HepG2 (cell line): ENCODE results near the gene APIP. TPM values are rescaled to one million over a fixed set of nuclear protein-coding genes. Genes with fewer than 3 reads are reported as not detected.

Experiments
- ATAC-seq: fragments of 200-7000 bp; cut with Tn5 transposase; 3 replicates; pipeline ENCODE4 v1.9.1; 2020; ENCODE audit warnings: mild to moderate bottlenecking, moderate library complexity
- BruUV-seq: library from RNA; stranded (reverse); fragments of 400-500 nt; replicated peaks from 2 replicates; lab custom pipeline; 2021; lab: Mats Ljungman, UMichigan
- CTCF ChIA-PET: fragments of 300-600 bp; formaldehyde crosslinking; extraction: SDS; loops from one replicate; lab custom pipeline; 2021; ENCODE audit warnings: low total read pairs, inconsistent platforms, low intra/inter-chr PET ratio; lab: Yijun Ruan, JAX
- POLR2A ChIA-PET: fragments of 350-600 bp; sonication (Branson Sonifier 250); formaldehyde crosslinking; loops from one replicate; lab custom pipeline; 2020; ENCODE audit warnings: antibody characterized with exemption, inconsistent platforms; lab: Yijun Ruan, JAX
- DNase-seq: peaks from one replicate; pipeline ENCODE4 v3.0.0-alpha.2; 2015; ENCODE audit warnings: low spot score
- FAIRE-seq: peaks from 3 replicates; lab custom pipeline; 2011; peaks lifted over from hg19 to GRCh38; lab: Jason Lieb, UNC
- H2AFZ ChIP-seq: one replicate; pipeline ENCODE4 v1.6.1; 2011; ENCODE audit warnings: low read length, inconsistent platforms
- H3K27ac ChIP-seq: fragments of 300-600 bp; 3 replicates; pipeline ENCODE4 v1.8.0; 2011; ENCODE audit warnings: mixed run types, mild to moderate bottlenecking, mixed read lengths, low read length, inconsistent platforms; ENCODE audit not compliant: insufficient read depth; ENCODE audit errors: extremely low read length
- H3K27me3 ChIP-seq, 2 experiments: fragments of 200-600 bp in 1 of 2; 2 replicates in 1 of 2; 3 replicates in 1 of 2; pipeline versions ENCODE4 v1.6.0 to v1.8.0; 2011; ENCODE audit warnings: low read length in 2 of 2, mild to moderate bottlenecking in 2 of 2, moderate library complexity in 2 of 2, inconsistent platforms in 1 of 2; ENCODE audit not compliant: insufficient read depth in 2 of 2, control insufficient read depth in 1 of 2
- H3K36me3 ChIP-seq, 2 experiments: fragments of 200-600 bp in 1 of 2; replicated peaks in 1 of 2; 2 replicates in 1 of 2; 3 replicates in 1 of 2; pipeline versions ENCODE4 v1.5.1 to v1.8.0; 2011; ENCODE audit warnings: low read length in 2 of 2, inconsistent platforms in 1 of 2; ENCODE audit not compliant: insufficient read depth in 2 of 2, control insufficient read depth in 1 of 2
- H3K4me1 ChIP-seq: 2 replicates; pipeline ENCODE4 v1.5.1; 2012; ENCODE audit warnings: low read length, inconsistent platforms; ENCODE audit not compliant: insufficient read depth
- H3K4me2 ChIP-seq: 2 replicates; pipeline ENCODE4 v1.6.0; 2011; ENCODE audit warnings: low read depth, low read length, inconsistent platforms
- H3K4me3 ChIP-seq, 3 experiments: fragments of 200-600 bp in 1 of 3; sonication (generic), shearing (Covaris generic) in 1 of 3; replicated peaks in 1 of 3; 2 replicates each; pipeline ENCODE4 v1.5.1; 2011 to 2016; ENCODE audit warnings: low read length in 3 of 3, inconsistent platforms in 2 of 3, low read depth in 2 of 3, mild to moderate bottlenecking in 2 of 3, control low read depth in 1 of 3, mixed read lengths in 1 of 3; ENCODE audit not compliant: insufficient read depth in 1 of 3
- H3K79me2 ChIP-seq: one replicate; pipeline ENCODE4 v1.6.1; 2011; ENCODE audit warnings: low read length, inconsistent platforms; ENCODE audit not compliant: insufficient read depth
- H3K9ac ChIP-seq: 2 replicates; pipeline ENCODE4 v1.6.0; 2011; ENCODE audit warnings: mild to moderate bottlenecking, low read depth, low read length, inconsistent platforms; ENCODE audit not compliant: insufficient read depth
- H3K9me3 ChIP-seq: 2 replicates; pipeline ENCODE4 v1.5.1; 2012; ENCODE audit warnings: mild to moderate bottlenecking, low read length
- H4K20me1 ChIP-seq: 2 replicates; pipeline ENCODE4 v1.6.0; 2011; ENCODE audit warnings: inconsistent platforms, mild to moderate bottlenecking, low read length, moderate library complexity; ENCODE audit not compliant: insufficient read depth
- ARNT ChIP-seq: fragments of 450-650 bp; IDR thresholded peaks from 2 replicates; pipeline ENCODE4 v1.6.1; 2017
- BCLAF1 ChIP-seq: fragments of 450-650 bp; IDR thresholded peaks from 2 replicates; pipeline ENCODE4 v1.6.1; 2017; ENCODE audit warnings: mild to moderate bottlenecking
- CTCF ChIP-seq: sonication (generic); formaldehyde crosslinking; IDR thresholded peaks from 2 replicates; pipeline ENCODE4 v1.5.0; 2020; ENCODE audit warnings: mild to moderate bottlenecking, missing genetic modification reagents, moderate library complexity
- GMEB1 ChIP-seq: sonication (generic); formaldehyde crosslinking; IDR thresholded peaks from 2 replicates; pipeline ENCODE4 v1.5.1; 2020; ENCODE audit warnings: missing genetic modification reagents, mild to moderate bottlenecking, borderline replicate concordance
- HMG20A ChIP-seq: IDR thresholded peaks from 2 replicates; pipeline ENCODE4 v1.6.1; 2016; ENCODE audit warnings: borderline replicate concordance
- REPIN1 ChIP-seq: sonication (generic); formaldehyde crosslinking; IDR thresholded peaks from 2 replicates; pipeline ENCODE4 v1.8.0; 2022; ENCODE audit warnings: missing genetic modification reagents, low read depth, mild to moderate bottlenecking, borderline replicate concordance
- SMC3 ChIP-seq: IDR thresholded peaks from 2 replicates; pipeline ENCODE4 v1.6.1; 2011; ENCODE audit warnings: low read length, improper control_type of control experiment
- STAG1 ChIP-seq: sonication (generic); formaldehyde crosslinking; IDR thresholded peaks from 2 replicates; pipeline ENCODE4 v1.4.0; 2020; ENCODE audit warnings: missing genetic modification reagents
- TBX3 ChIP-seq: fragments of 450-650 bp; IDR thresholded peaks from 2 replicates; pipeline ENCODE4 v1.6.1; 2017; ENCODE audit warnings: antibody characterized with exemption, mild to moderate bottlenecking, inconsistent platforms, borderline replicate concordance
- ZIK1 ChIP-seq: sonication (generic); formaldehyde crosslinking; IDR thresholded peaks from 2 replicates; pipeline ENCODE4 v1.5.0; 2020; ENCODE audit warnings: mild to moderate bottlenecking, low read depth, missing genetic modification reagents, borderline replicate concordance
- ZNF460 ChIP-seq: sonication (generic); formaldehyde crosslinking; IDR thresholded peaks from 2 replicates; pipeline ENCODE4 v1.5.1; 2020; ENCODE audit warnings: missing genetic modification reagents, mild to moderate bottlenecking, borderline replicate concordance
- WGBS: methylation state at CpG from one replicate; pipeline ENCODE4 v1.1.6; 2017; ENCODE audit warnings: low lambda C conversion rate; 5-methylcytosine and 5-hydroxymethylcytosine counted together
- in situ Hi-C: cut with HindIII; loops from 2 replicates; pipeline ENCODE4 v1.10.0; 2017; ENCODE audit warnings: low pct_unique_long_range_greater_than_20kb; ENCODE audit not compliant: extremely low pct_ligation_motif_present
- intact Hi-C: fragments of 100-400 bp; cut with micrococcal nuclease; formaldehyde crosslinking; loops from one replicate; pipeline ENCODE4 v1.10.0; 2022; ENCODE audit not compliant: unreplicated experiment
- polyA plus RNA-seq, 8 experiments: library from polyadenylated mRNA; depleted of rRNA in 3 of 8; stranded (reverse) in 7 of 8; unstranded in 1 of 8; fragments of >200 nt; fragmentation: Illumina TruSeq in 4 of 8; extraction: Trizol in 4 of 8; gene quantifications; 2 replicates each; pipeline versions ENCODE4 v1.2.1 to v1.2.3, GENCODE V29; 2011 to 2016; ENCODE audit warnings: low read depth in 4 of 8, missing spikeins in 1 of 8, mixed read lengths in 1 of 8; ENCODE audit not compliant: insufficient read depth in 1 of 8
- total RNA-seq, 5 experiments: library from RNA; depleted of rRNA; stranded (reverse); fragments of >200 nt; fragmentation: Illumina TruSeq; extraction: Trizol; gene quantifications; 2 replicates each; pipeline ENCODE4 v1.2.3, GENCODE V29; 2016; ENCODE audit warnings: low read depth in 1 of 5

The APIP gene
- total and polyA plus RNA-seq, 2 of the 13 experiments (the other 11 are each of a cell fraction or from before 2014, with no cell fraction given): 16.9 to 31.0 TPM

- ChIA-PET CTCF (interaction anchor here (1.2 to 3.1 kb wide), 4 partner anchors 304 to 398 kb away, joined by 3 to 56 read pairs (median 19); no protein-coding TSS in a partner anchor), POLR2A (no interaction called here)
- intact Hi-C loops (loop anchor here (1.0 to 10.0 kb wide), 7 partner anchors 63 to 389 kb away; partner anchors contain the start of gene ELF5), in situ Hi-C loops (loop anchor here (5.0 to 10.0 kb wide), 3 partner anchors 303 to 525 kb away; partner anchors contain the start of gene ELF5)
- Histone ChIP-seq H3K4me3 (no peak overlapping the region), H3K9ac (no peak overlapping the region), H4K20me1 (no peaks in the 10 kb centered on the region; the same call in 1 of the 2 replicates), H3K4me1 (peaks cover 22% of the 10 kb centered on the region), H3K4me2 (no peak overlapping the region), H3K27me3 (no peaks in the 10 kb centered on the region), H3K36me3 (no peaks in the 10 kb centered on the region), H3K79me2 (no peaks in the 10 kb centered on the region), H3K9me3 (no peaks in the 10 kb centered on the region), H3K27ac (no peak overlapping the region), H2AFZ (no peak overlapping the region)
- FAIRE-seq (no peak), ATAC-seq (no peak), DNase-seq (no peak)
- 42% methylated on average over 2 of the region's 2 CpGs for WGBS
- no TSS peak for BruUV-seq
- TF ChIP-seq ZIK1 (CRISPR knock-in tag): no peak
- TF ChIP-seq REPIN1 (CRISPR knock-in tag): no peak
- TF ChIP-seq CTCF (CRISPR knock-in tag): peak; percentile 50
- TF ChIP-seq SMC3: 0 out of 2 replicates have a peak, but pooled peaks have one; percentile 25
- no peak for TF ChIP-seq HMG20A
- peak; percentile 66 for TF ChIP-seq STAG1 (CRISPR knock-in tag)
These were observed 26.1 kb downstream of the APIP start for GRCh38 chr11:34890089-34890488.

- DNase-seq (no peak), ATAC-seq (no peak), FAIRE-seq (no peak)
- no TSS peak for BruUV-seq
- intact Hi-C loops: no loop called here
- no peak overlapping the region for H3K4me2 ChIP-seq
- no peaks in the 10 kb centered on the region; a peak in 1 of 5 replicates for H3K36me3 ChIP-seq
- POLR2A ChIA-PET: interaction anchor here (0.6 kb wide), 1 partner anchor 31 kb away, joined by 3 read pairs; no protein-coding TSS in a partner anchor
- H3K4me1 ChIP-seq: peaks cover 22% of the 10 kb centered on the region
- H4K20me1 ChIP-seq: no peaks in the 10 kb centered on the region; the same call in 1 of the 2 replicates
- H3K9ac ChIP-seq: no peak overlapping the region
- no peak overlapping the region for H3K27ac ChIP-seq
- no peaks in the 10 kb centered on the region for H3K79me2 ChIP-seq
- H2AFZ ChIP-seq: no peak overlapping the region
- no peaks in the 10 kb centered on the region for H3K27me3 ChIP-seq
- in situ Hi-C loops: no loop called here
- WGBS: 78% methylated on average over 1 of the region's 1 CpG
- CTCF ChIA-PET: no interaction called here
- no peak overlapping the region for H3K4me3 ChIP-seq
- no peaks in the 10 kb centered on the region for H3K9me3 ChIP-seq
- TF ChIP-seq TBX3: peak; percentile 43; the same call in 1 of the 2 replicates
- TF ChIP-seq ZNF460 (CRISPR knock-in tag): no peak
- no peak for TF ChIP-seq ARNT
- no peak for TF ChIP-seq GMEB1 (CRISPR knock-in tag)
- TF ChIP-seq BCLAF1: no peak
These were observed 28.9 kb downstream of the APIP start for GRCh38 chr11:34887260-34887659.
